Activated T-cell treated with anti-CD3 and anti-CD28 coated beads, Interleukin-2, amount 50 U/mL, for 48 hours (primary cell): ENCODE measurements around the gene GBA2.

ENCODE experiments used
- DNase-seq, 2 experiments: peaks; one replicate each; pipeline ENCODE4 v3.0.0-alpha.2; 2020

GBA2 gene

DNA sequence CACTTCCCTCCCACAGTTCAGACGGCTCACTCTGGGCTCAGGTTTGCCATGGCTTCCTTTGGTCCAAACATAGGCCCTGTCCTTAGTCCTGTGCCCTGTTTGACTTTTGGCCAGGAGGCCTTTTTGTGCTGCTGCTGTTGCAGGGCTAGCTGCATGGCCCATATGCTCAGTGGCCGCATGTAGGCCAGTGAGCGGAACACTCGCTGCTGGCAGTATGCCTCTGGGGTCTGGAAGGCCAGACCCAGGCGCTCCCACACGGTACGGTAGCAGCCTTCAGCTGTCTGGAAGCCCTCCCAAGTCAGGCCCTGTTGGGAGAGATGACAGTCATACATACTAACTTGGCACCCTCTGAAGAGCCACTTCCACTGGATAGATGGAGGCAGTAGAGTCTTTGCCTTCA lies 11.9 kb downstream of the GBA2 start:
- DNase-seq = no peak

DNA sequence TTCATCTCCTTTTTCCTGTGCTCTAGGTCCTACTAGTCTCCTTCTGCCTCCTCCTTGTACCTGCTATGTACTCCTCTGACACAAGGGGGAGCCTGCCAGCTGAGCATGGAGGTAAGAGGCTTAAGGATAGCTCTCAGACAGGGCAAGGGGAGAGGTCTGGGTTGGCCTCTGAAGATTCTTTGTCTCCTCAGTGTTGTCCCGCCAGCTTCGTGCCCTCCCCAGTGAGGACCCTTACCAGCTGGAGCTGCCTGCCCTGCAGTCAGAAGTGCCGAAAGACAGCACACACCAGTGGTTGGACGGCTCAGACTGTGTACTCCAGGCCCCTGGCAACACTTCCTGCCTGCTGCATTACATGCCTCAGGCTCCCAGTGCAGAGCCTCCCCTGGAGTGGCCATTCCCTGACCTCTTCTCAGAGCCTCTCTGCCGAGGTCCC lies 12.8 kb downstream of the GBA2 start:
- peak; percentile 69 to 71 for DNase-seq

DNA sequence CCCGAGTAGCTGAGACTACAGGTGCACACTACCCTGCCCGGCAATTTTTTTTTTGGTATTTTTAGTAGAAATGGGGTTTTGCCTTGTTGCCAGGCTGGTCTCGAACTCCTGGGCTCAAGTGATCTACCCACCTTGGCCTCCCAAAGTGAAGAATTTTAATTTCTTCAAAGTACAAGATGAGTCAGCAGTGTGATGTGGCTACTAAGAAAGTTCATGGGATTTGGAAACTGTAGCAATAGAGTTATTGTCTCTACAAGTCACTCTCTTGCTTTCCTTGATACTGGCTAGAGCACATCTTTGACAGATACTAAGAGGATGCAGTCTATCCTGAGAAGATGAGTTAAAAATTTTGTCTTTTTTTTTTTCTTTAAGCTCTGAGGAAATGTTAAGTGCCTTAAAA lies 14.9 kb downstream of the GBA2 start:
- DNase-seq = no peak

DNA sequence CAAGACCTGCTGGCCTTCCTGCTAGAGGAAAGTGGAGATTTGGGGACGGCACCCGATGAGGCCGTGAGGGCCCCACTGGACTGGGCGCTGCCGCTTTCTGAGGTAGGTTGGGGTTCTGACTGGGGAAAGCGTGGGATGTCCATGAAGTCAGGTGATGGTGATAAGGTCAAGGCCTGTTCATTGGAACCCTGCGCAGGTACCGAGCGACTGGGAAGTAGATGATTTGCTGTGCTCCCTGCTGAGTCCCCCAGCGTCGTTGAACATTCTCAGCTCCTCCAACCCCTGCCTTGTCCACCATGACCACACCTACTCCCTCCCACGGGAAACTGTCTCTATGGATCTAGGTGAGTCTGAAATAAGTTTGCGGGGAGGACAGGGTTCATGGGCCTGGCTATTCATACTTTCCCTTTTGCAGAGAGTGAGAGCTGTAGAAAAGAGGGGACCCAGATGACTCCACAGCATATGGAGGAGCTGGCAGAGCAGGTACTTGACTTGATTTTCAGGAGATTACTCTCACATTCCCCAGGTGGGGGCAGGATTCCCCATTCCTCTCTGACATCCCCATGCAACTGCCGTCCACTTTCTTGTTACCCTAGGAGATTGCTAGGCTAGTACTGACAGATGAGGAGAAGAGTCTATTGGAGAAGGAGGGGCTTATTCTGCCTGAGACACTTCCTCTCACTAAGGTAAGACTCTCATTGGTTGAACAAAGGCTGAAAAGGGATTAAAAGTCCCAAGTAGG lies 16.1 kb downstream of the GBA2 start:
- DNase-seq = peak; percentile 51

DNA sequence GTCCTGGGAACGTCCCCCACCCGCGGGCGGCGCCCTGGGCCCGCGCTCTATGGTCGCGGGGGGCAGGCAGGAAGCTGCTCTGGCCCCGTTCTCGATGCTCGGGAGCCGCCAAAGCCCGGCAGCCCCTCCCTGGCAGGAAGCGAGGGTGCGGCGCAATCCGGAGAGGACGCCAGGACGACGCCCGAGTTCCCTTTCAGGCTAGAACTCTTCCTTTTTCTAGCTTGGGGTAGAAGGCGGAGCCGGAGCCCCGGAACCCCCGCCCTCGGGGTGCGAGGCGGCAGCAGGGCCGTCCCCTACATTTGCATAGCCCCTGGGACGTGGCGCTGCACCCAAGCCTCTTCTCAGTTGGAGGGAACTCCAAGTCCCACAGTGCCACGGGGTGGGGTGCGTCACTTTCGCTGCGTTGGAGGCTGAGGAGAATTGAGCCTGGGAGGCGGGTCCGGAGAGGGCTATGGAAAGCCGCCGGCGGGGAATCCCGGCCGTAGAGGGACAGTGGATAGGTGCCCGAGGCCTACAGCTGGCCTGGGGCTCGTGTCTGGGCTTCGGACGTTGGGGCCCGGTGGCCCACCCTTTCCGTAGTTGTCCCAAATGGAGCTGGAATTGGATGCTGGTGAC lies 16.7 kb downstream of the GBA2 start, which contains the start of the genes CREB3 and TLN1:
Gene CREB3 (plus strand): TSS at position 482 of the 615 bp plus-strand sequence. CDS start 107 bp downstream, at position 589.
Gene TLN1 (minus strand): TSS at position 11 of the 615 bp plus-strand sequence. CDS start 6,501 bp downstream, outside the sequence.
- peak; percentile 97 to 98 for DNase-seq

DNA sequence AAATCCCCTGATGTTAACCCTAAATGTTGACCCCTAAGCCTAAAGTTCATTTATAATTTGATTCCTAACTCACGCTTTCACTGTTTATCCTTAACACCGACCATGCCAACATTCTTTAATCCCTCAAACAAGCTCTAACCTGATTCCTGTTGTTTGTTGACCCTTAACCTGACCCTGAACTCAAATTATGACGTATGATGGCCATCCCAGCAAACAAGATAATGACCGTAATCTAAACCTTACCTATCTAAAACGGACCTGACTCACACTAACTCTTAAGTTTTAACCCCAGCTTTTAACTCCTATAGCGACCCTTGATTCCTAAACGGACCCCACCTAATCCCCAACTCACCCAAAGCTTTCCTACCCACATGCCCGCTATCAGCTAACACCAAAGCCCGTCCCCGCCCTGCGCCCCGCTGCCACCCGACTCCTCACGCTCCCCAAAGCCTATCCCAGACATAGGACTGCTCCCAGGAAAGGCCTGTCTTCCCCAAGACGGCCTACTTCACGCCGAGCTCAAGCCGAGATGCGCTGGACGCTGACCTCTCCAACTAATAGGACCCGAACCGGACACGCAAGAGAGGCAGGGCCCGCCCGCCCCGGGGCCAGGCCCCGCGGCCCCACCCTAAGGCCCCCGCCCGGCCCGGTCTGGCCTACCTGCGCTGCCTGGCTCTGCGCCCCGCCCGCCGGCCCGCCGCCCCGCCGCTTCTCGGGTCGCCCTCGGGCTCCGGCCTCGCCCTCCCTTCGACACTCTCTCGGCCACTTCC lies 17.4 kb downstream of the GBA2 start:
- no peak for DNase-seq

DNA sequence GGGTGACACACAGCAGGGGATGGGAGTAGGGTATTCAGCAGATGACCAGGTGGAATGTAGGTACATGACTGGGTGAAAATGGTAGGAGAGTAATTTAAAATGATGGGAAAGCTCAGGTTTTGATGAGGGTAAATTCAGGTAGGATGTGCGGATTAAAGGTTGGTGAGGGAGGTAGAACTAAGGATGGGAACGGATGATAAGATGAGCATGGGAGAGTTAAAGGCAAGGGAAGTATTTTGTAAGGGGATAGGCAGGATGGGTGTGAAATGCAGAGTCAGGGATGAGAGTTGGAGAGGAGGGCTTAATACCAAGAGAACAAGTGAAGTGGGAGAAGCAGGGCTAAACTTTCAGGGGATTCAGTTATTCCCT lies 18.6 kb downstream of the GBA2 start:
- DNase-seq = no peak

DNA sequence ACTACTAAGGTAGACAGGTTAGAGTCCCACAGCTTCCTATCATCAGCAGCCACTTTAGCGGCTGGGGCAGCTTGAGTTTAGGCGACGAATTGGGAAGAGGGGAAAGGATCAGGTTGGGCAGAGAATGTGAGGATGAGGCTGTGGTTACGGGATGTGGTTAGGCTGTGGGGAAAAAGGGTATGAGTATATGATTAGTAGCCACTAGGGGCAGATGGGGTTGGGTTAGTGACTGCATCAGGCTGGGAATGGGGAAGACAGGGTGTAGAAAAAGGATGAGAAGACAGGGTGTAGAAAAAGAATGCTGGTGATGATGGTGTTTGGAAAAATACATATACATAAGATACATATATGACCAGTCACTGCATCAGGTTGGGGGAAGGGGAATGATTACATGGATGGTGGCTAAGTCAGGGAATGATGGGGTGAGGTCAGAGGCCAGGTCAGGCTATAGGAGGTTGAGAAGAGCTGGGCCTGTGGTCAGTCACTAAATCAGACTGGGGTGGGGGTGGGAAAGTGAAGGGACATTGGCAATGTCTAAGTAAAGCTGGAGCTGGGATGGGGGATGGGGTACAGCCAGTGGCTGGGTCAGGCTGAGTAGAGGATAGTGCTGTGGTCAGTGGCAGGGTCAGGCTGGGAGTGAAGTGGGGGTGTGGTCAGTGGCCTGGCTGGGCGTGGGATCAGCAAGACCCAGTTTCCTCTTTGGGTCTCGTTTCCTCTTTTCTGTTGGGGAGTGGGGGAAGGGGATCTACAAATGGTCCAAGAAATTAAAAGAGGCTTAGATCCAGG lies 19.1 kb downstream of the GBA2 start:
- peak; percentile 46 to 50 for DNase-seq

DNA sequence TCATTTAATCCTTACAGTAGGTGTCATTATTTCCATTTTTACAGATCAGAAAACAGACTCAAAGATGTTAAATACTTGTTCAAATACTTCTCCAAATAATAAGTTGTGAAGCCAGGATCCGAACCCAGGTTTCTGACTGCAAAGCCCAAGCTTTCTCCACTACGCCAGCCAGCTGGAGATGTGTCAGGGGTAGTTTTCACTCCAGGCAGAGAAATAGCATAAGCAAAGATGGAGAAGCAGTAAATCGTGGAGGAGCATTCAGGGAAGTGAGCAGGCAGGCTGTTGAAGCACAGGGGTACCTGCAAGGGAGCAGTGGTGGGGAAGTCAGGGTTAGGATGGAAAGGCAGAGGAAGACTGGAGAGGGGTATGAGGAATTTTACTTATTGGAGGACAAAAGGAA lies 19.9 kb downstream of the GBA2 start:
- DNase-seq = no peak

DNA sequence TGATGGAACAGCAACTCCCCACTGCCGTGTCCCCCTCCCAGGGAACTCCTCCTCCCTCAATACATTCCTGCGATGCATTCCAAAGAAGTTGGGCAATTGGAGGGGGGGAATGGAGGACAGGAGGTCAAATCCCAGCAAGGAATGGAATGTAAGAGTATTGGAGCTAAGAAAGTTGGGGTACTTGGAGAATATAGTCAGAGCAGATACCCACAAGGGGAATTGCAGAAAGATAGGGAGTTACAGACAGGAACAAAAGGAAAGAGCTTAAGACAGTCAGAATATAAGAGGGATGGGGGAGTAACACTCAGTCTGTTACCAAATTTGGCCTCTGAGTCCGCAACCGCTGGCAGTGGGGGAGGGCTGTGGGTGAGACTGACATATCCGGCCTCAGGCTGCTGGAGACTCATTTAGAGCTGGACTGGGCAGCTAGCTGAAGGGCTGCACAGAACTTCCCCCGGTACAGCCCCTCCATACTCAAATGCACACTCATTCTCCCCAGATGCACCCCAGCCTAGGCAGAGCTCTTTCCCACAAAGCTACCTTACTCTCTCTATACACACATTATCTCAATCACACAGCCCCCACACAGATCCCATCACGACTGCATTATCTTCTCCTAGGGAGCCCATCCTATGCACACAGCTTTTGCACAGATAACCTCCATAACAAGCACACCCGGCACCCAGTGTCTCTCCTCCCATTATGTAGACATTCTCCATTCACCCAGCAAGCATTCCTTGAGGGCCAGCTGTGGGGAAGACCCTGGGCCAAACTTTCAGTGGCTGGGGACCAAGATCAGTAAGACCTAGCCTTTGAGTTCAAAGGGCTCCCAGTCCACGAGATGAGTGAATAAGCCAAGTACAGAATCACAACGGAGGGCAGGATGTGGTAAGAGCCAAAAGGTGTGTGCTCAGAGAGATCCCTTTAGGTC lies 20.7 kb downstream of the GBA2 start:
- peak; percentile 68 to 73 for DNase-seq

DNA sequence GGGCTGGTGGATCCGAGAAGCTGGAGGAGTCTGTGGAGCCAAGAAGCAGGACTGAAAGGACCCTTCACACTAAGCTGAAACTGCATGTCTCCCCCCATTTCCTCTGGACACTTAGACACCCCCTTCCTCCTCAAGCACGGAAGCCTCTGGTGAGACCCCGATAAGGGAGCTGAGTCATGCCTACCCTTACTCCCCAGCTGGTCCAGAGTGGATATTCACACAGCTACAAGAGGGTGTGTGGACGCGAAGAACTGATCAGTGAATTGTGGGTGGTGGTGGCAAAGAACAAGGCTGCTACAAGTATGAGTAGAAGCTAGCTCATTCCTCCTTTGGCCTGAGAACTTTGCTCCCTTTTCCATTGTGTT lies 21.4 kb downstream of the GBA2 start:
- DNase-seq = no peak

DNA sequence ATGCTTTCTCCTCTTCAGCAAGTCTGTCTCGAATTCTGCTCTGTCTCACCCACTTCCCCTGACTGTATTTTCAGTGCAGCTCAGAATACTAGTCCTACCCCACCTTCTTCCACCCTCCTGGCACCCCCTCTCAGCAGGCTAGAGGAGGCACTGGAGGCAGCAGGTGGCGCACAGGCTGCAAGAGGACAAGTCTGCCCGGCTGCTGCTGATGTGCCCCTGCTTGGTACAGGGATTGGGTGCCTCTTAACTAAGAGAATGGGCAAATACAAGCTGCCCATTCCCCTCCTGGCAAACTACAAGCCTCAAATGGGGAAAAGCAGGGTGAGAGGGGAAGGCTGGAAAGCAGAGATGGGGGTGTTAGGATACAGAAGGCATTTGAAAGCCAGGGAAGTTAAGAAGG lies 22.1 kb downstream of the GBA2 start:
- peak; percentile 29 to 45 for DNase-seq

DNA sequence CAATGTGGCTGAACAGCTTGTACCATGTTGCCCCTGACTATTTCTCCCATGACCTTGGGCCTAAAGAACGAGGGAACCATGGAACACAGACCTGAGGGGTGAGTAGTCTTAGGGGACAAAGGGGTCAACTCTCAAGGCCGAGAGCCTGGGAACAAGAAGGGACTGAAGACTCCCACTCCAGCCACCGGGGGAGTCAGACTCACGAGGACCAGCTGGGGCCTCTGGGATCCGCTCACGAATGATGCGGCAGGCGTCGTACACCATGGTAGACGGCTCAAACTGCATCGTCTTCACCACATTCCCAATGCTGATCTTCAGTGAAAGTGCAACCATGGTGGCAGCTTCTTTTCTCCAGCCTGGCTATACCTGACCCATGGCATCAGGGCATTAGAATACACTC lies 23.7 kb downstream of the GBA2 start:
- DNase-seq = no peak

DNA sequence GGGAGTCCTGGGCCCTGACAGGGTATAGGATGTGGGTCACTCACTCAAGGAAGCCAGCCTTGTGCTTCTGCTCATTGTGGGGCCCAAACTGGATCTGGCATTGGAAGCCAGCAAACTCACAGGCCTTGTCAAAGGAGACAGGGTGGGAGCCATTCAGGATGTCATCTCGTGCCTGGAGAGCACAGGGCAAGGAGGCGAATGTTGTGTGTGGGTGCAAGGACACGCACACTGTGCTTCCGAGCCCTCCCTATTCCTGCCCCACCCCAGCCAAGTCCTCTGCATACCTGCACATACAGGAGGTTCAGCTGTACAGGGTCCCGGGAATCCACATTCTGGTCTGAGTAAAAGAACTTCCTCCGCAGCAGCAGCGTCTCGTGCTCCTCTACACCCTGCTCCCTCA lies 25.1 kb downstream of the GBA2 start:
- no peak for DNase-seq

DNA sequence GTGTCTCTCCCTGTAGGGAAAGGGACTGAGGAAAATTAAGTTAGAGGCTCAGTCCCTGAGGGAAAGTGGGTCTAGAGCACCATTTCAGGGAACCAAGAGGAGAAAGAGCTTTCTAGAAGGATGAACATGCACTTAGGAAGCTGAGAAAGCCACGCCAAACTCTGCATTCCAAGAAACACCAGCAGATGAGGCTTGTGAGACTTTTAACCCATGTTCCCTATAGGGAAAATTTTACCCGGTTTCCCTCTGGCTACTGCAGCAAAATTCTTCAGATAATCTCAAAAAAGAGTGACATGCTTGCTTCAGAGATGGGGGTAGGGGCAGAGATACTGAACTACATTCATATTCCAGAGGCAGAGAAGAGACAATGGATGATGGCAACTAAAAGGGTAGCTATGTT lies 25.6 kb downstream of the GBA2 start:
- no peak for DNase-seq

DNA sequence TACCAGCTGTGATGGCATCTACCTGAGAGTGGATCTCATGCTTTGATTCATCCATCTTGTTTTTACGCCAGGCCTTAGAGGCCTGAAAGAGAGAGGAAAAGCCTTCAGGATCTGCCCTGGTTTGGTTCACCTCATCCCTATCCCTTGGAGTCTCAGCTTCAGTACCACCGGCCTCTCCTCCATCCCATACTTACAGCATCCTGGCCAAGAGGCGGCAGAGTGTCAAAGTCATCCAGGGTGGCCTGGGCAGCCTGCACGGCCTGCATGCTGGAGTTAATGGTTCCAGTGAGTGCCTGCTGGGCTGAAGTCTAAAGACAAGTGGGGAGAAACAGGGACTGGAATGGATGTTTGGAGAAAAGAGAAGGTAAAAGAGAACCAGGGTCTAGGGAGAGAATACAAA lies 29.5 kb downstream of the GBA2 start:
- DNase-seq = no peak

DNA sequence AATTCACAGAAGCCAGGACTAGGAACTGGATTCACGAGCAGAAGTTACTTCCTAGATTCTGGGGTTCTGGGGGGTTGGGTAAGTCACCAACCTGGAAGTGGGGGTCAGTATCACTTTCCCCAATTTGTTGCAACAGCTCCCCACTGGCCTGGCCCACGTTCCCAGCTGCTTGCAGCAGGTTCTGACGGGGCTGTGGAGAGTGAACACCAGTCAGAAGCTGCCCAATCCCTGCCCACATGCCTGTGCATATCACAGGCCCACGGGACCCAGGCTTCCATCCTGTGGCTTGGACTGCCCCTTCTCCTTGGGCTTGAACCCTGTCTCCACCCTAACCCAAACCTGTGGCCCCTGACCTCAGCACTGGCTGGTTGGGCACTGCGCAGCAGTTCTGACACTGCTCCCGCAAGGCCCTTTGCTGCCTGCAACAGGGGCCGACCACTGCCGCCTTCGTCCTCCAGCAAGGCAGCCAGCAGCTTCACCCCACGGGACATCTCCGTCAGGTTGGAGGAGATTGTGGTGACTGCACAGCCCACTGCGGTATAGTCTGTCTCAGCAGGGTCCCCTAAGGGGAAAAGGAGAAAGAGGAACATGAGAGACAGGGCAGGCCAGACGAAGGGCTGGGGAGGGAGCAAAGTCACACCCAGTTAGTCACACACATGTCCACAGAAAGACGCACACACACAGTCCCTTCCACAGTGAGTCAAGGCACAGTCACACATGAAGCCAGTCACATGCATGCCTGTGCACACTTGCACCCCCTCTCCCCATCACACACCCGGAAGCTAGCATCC lies 30.1 kb downstream of the GBA2 start:
- no peak for DNase-seq

DNA sequence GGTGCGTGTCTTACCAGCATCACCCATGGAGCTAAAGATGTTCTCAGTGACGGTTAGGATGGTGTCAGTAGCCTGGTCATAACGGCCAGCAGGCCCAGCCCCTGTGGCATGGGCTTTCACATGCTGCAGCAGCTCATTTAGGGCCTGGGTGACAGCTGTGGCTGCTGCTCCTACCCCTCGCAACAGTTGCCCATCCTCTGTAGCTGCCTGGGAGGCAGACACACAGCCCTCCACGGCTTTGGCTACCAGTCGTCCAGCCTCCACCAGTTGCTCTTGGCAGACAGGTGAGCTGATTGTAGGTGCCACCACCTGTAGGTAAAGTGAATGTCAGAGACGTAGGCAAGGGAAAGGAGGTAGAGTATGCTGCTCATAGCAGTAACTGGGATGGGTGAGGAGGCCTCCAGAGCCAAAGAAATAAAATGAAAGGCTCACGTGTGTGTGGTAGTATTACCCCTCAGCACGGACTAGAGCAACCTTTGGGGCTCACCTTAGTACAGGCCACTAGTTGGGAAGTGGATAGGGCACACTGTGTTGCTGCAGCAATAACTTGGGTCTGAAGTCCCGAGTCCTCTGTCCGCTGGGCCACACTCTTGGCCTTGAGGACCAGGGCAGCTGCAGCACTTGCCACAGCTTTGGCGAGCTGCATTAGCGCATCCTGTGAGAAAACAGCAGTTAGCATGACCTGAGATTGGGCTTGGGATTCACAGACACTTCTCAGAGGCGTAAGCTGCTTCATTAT lies 31.7 kb downstream of the GBA2 start:
- DNase-seq = no peak

DNA sequence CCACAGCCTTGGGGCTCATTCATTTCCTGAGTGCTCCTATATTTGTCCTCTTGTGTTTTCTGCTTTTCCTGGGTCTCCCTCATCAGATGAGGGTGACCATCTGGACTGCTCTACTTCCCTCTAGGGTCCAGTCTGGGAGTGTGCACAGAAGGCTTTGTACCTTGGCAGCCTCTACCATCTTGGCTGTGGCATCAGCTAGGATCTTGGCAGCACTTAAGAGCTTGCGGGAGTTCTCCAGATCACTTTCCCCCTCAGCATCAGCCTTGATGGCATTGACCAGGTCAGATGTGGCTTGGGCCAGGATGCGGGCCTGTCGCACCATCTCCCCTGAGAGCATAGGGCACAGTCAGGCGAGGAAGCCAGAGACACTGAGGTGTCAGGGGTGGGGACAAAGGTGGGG lies 32.8 kb downstream of the GBA2 start:
- no peak for DNase-seq

DNA sequence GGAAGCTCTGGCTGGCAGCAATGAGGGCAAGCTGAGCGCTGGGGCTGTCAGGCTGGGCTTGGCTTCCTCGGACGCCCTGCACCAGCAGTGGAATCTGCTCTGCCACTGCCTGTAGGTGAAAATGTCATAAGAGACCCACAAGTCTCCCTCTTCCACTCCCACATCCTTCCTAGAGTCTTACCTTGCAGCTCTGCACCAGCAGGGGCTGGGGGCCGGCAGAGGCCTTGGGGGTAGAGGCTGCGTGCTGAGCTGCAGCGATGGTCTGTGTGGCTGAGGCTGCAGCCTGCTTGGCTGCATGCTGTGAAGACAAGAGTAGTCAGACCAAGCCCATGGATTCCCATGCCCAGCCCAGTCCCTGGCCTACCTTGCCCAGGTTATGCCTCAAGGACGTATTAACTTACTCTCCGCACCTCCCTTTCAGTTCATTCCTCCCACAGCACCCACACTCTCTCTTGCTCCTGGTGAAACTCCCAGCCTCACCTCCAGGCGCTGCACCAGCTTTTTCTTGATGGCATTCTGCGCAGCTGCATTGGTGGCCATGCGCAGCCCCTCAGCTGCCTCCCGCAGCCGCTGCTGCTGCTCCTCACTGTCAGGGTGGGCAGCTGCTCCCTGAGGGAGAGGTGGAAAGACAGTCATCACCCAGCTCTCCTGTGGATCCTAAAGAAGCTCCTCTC lies 34.3 kb downstream of the GBA2 start:
- DNase-seq = no peak
